Common myeloid progenitor, CD34-positive (primary cell): ENCODE results near the gene NEK8.
A peak's percentile ranks its signal among the peaks of the same experiment; 100 is the strongest.
"Not testable (repeated sequence)": the region's sequence is repeated elsewhere in the genome, so short reads cannot be mapped to it uniquely, and the experiment has no call there.

Source experiments
- CTCF ChIA-PET: fragments of 350-600 bp; sonication (Branson Sonifier 250); formaldehyde crosslinking; loops from one replicate; lab custom pipeline; 2021; ENCODE audit warnings: antibody characterized with exemption; lab: Charles Lee
- POLR2A ChIA-PET: fragments of 350-600 bp; sonication (Branson Sonifier 250); formaldehyde crosslinking; loops from one replicate; lab custom pipeline; 2021; ENCODE audit warnings: antibody characterized with exemption; lab: Charles Lee
- DNase-seq, 3 donors: peaks; one replicate each; pipeline versions ENCODE4 v3.0.0 to v3.0.0-alpha.2; 2013
- H3K27ac ChIP-seq, 2 experiments: 1 replicate in 1 of 2; 2 replicates in 1 of 2; pipeline ENCODE4 v1.7.0; 2013; ENCODE audit warnings: inconsistent platforms in 2 of 2, low read length in 2 of 2, mild to moderate bottlenecking in 2 of 2, low read depth in 1 of 2, moderate library complexity in 1 of 2; ENCODE audit not compliant: severe bottlenecking in 2 of 2, insufficient read depth in 1 of 2, poor library complexity in 1 of 2
- H3K27me3 ChIP-seq, 5 experiments: replicated peaks in 2 of 5; 1 replicate in 3 of 5; 2 replicates in 2 of 5; pipeline versions ENCODE4 v1.6.1 to v1.7.0; 2013; ENCODE audit warnings: low read length in 4 of 5, mild to moderate bottlenecking in 2 of 5, moderate library complexity in 2 of 5, inconsistent platforms in 1 of 5; ENCODE audit not compliant: insufficient read depth in 5 of 5, control insufficient read depth in 4 of 5
- H3K36me3 ChIP-seq, 4 experiments: 1 replicate in 2 of 4; 2 replicates in 2 of 4; pipeline versions ENCODE4 v1.6.1 to v1.7.0; 2013; ENCODE audit warnings: low read length in 3 of 4, control low read depth in 1 of 4, mild to moderate bottlenecking in 1 of 4; ENCODE audit not compliant: control insufficient read depth in 4 of 4, insufficient read depth in 4 of 4
- H3K4me1 ChIP-seq, 4 experiments: 1 replicate in 3 of 4; 2 replicates in 1 of 4; pipeline versions ENCODE4 v1.6.1 to v1.7.1; 2013; ENCODE audit warnings: low read length in 3 of 4, mild to moderate bottlenecking in 3 of 4, control low read depth in 1 of 4, inconsistent platforms in 1 of 4, moderate library complexity in 1 of 4; ENCODE audit not compliant: control insufficient read depth in 4 of 4, insufficient read depth in 4 of 4; ENCODE audit errors: control extremely low read depth in 1 of 4
- H3K4me3 ChIP-seq, 7 experiments: 1 replicate in 4 of 7; 2 replicates in 3 of 7; pipeline versions ENCODE4 v1.5.1 to v1.7.0; 2013; ENCODE audit warnings: mild to moderate bottlenecking in 7 of 7, low read length in 6 of 7, moderate library complexity in 6 of 7, inconsistent platforms in 2 of 7, low read depth in 2 of 7, control low read depth in 1 of 7; ENCODE audit not compliant: insufficient read depth in 4 of 7, control insufficient read depth in 1 of 7; ENCODE audit errors: extremely low read depth in 1 of 7
- H3K9me3 ChIP-seq, 5 experiments: 1 replicate in 4 of 5; 2 replicates in 1 of 5; pipeline versions ENCODE4 v1.6.1 to v1.7.1; 2013; ENCODE audit warnings: low read length in 4 of 5, mild to moderate bottlenecking in 2 of 5, inconsistent platforms in 1 of 5, low read depth in 1 of 5, moderate library complexity in 1 of 5; ENCODE audit not compliant: control insufficient read depth in 4 of 5, insufficient read depth in 2 of 5; ENCODE audit errors: control extremely low read depth in 1 of 5
- WGBS: methylation state at CpG from one replicate; pipeline ENCODE4 v1.1.5; 2013; ENCODE audit not compliant: insufficient coverage; 5-methylcytosine and 5-hydroxymethylcytosine counted together

NEK8 gene

DNA sequence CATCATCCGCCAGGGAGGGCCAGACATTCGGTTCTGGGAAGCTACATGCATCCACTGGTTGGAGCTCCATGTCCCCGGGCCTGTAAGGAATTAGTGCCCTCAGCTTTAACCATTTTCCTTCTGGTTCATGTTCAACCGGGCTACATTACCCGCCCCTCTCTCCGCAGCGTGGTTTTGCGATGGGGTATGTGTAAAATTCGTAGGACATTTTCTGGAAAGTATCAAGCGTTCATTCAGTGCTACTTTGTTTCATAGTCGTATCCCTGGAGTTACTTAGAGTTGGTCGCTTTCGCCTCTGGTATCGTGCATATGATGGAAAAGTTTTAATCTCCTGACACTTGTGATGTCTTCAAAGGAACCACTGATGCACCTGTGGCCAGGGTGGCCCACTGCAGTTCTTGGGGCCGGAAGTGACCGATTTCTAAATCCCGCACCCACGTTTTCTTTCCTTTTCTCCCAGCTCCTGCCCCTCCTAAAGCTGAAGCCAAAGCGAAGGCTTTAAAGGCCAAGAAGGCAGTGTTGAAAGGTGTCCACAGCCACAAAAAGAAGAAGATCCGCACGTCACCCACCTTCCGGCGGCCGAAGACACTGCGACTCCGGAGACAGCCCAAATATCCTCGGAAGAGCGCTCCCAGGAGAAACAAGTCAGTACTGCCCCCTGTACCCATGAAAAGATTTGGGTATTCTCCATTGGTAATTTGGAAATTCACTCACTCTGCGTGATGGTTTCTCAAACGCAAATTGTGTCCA lies 8.2 kb upstream of the NEK8 start:
- Histone ChIP-seq H3K4me1 (peaks cover 13 to 62% (median 58%) of the 10 kb centered on the region in 4 experiments), H3K27me3 (no peaks in the 10 kb centered on the region), H3K27ac (peak overlapping the region; percentile 83 to 91), H3K9me3 (no peaks in the 10 kb centered on the region), H3K4me3 (peak overlapping the region; percentile 79 to 98 (median 91)), H3K36me3 (peaks cover 8 to 54% (median 39%) of the 10 kb centered on the region in 4 experiments)
- DNase-seq: no peak
- ChIA-PET POLR2A (interaction anchor here (0.6 to 2.4 kb wide), 6 partner anchors 9 to 231 kb away, joined by 3 to 12 read pairs (median 4); partner anchors contain the start of genes BLTP2, PHF12, PROCA1 and SDF2), CTCF (interaction anchor here (0.6 to 17.9 kb wide), 7 partner anchors 8 to 73 kb away, joined by 3 to 507 read pairs (median 7); partner anchors contain the start of genes NEK8, PROCA1 and TRAF4)
- 6% methylated on average over 15 of the region's 30 CpGs for whole genome bisulfite sequencing

DNA sequence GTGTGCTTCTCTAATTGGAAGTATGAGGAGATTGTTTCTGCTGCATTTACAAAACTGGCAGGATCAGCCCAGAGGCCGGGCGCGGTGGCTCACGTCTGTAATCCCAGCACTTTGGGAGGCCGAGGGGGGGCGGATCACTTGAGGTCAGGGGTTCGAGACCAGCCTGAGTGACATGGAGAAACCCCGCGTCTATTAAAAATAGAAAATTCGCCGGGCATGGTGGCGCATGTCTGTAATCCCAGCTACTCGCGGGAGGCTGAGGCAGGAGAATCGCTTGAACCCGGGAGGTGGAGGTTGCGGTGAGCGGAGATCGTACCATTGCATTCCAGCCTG lies 7.6 kb upstream of the NEK8 start:
- ChIA-PET POLR2A (interaction anchor here (2.4 kb wide), 1 partner anchor 10 kb away, joined by 12 read pairs; the partner anchor contains the start of gene PROCA1), CTCF (interaction anchor here (0.6 to 17.9 kb wide), 5 partner anchors 9 to 66 kb away, joined by 3 to 507 read pairs (median 9); partner anchors contain the start of genes PROCA1 and TRAF4)
- peak overlapping the region; percentile 15 to 91 for H3K27ac ChIP-seq
- 52% methylated on average over 16 of the region's 19 CpGs for WGBS
- peaks cover 13 to 67% (median 62%) of the 10 kb centered on the region in 4 experiments for H3K4me1 ChIP-seq
- DNase-seq, H3K9me3 ChIP-seq, H3K27me3 ChIP-seq: not testable (repeated sequence)
- peak overlapping the region; percentile 79 to 98 (median 91) for H3K4me3 ChIP-seq
- H3K36me3 ChIP-seq: peaks cover 8 to 50% (median 34%) of the 10 kb centered on the region in 4 experiments

DNA sequence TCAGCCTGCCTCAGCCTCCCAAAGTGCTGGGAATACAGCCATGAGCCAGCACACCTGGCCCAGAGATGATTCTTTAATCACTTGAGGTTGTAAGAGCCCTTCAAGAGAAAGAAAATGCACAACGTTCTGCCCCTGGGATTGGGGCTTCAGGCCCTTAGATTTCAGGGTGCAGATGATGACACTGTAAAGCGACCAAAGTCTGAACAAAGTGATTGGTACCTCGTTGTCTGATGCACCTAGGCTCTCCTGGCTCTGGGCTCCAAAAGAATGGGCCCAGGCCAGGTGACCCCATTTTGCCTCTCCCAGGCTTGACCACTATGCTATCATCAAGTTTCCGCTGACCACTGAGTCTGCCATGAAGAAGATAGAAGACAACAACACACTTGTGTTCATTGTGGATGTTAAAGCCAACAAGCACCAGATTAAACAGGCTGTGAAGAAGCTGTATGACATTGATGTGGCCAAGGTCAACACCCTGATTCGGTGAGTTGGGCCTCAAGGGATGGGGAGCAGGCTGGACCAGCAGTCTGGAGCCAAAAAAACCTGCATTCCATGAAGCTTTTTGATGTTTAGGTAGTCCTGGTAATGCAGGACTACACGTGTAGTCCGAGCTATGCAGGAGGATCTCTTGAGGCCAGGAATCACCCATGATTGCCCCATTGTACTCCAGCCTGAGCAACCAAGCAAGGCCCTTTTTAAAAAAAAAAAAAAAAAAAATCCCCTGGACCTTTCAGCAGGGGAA lies 6.0 kb upstream of the NEK8 start:
- Histone ChIP-seq H3K4me1 (peaks cover 13 to 69% (median 61%) of the 10 kb centered on the region in 4 experiments), H3K4me3 (peak overlapping the region in 1 of 7 experiments; percentile 44), H3K9me3 (no peaks in the 10 kb centered on the region), H3K27me3 (no peaks in the 10 kb centered on the region), H3K27ac (no peak overlapping the region), H3K36me3 (peaks cover 8 to 50% (median 34%) of the 10 kb centered on the region in 4 experiments)
- ChIA-PET CTCF (interaction anchor here (1.9 to 17.9 kb wide), 3 partner anchors 11 to 40 kb away, joined by 9 to 507 read pairs (median 84); partner anchors contain the start of genes PROCA1 and TRAF4), POLR2A (no interaction called here)
- 87% methylated on average over 4 of the region's 7 CpGs for WGBS
- no peak for DNase-seq

DNA sequence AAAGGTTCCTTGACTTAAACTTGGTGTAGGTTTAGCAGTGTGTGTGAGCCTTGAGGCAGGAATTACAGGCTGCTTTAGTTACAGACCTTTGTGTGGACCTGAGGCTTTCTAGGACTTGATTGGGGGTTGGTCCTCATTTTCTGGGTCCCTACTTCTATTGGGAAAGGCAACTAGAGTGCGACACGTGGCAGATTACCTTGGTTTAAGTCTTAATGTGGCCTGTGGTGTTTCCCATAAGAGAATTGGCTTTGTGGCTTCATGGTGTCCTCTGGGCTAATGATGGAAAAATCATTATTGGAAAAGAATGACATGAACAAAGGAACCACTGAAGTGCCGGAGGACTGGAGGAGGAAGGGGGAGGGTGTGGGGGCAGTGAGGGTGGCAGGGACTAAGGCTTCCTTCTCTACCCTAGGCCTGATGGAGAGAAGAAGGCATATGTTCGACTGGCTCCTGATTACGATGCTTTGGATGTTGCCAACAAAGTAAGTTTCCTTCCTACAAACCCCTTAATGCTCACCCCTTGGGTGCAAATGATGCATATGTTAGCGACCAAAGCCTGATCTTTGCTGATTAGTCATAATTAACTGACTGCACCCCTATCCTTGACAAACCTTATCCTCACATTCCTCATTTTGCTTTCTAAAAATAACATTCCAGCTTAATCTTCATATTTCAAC lies 5.3 kb upstream of the NEK8 start:
- 92% methylated on average over 4 of the region's 6 CpGs for WGBS
- ChIA-PET POLR2A (no interaction called here), CTCF (interaction anchor here (6.7 to 17.9 kb wide), 2 partner anchors 23 to 40 kb away, joined by 84 to 507 read pairs; partner anchors contain the start of gene TRAF4)
- Histone ChIP-seq H3K27ac (no peak overlapping the region), H3K4me1 (peaks cover 13 to 71% (median 63%) of the 10 kb centered on the region in 4 experiments), H3K4me3 (no peak overlapping the region), H3K27me3 (no peaks in the 10 kb centered on the region), H3K36me3 (peaks cover 8 to 50% (median 34%) of the 10 kb centered on the region in 4 experiments), H3K9me3 (no peaks in the 10 kb centered on the region)
- no peak for DNase-seq

GRCh38 chr17:28723836-28724499 lies 4.6 kb upstream of the NEK8 start:
- H3K9me3 ChIP-seq, H3K4me3 ChIP-seq, H3K27ac ChIP-seq, DNase-seq, H3K27me3 ChIP-seq, POLR2A ChIA-PET: not testable (repeated sequence)
- 100% methylated on average over 3 of the region's 4 CpGs for WGBS
- CTCF ChIA-PET: interaction anchor here (6.7 to 17.9 kb wide), 2 partner anchors 22 to 39 kb away, joined by 84 to 507 read pairs; partner anchors contain the start of gene TRAF4
- Histone ChIP-seq H3K4me1 (peaks cover 9 to 69% (median 58%) of the 10 kb centered on the region in 4 experiments), H3K36me3 (peaks cover 8 to 50% (median 34%) of the 10 kb centered on the region in 4 experiments)
